Skeletal muscle satellite cell (primary cell): ENCODE results near the gene CXCL10.

Experiments used
- H3K27me3 ChIP-seq: 2 replicates; pipeline ENCODE4 v1.7.0; 2013; ENCODE audit warnings: low read length; ENCODE audit not compliant: control insufficient read depth, insufficient read depth
- H3K36me3 ChIP-seq: 2 replicates; pipeline ENCODE4 v1.7.0; 2013; ENCODE audit warnings: mild to moderate bottlenecking, control low read depth, low read length; ENCODE audit not compliant: insufficient read depth
- H3K4me1 ChIP-seq: 2 replicates; pipeline ENCODE4 v1.7.0; 2013; ENCODE audit warnings: low read length; ENCODE audit not compliant: control insufficient read depth, insufficient read depth
- H3K4me2 ChIP-seq: 2 replicates; pipeline ENCODE4 v1.7.0; 2013; ENCODE audit warnings: mild to moderate bottlenecking, low read length
- H3K4me3 ChIP-seq: 2 replicates; pipeline ENCODE4 v1.7.0; 2013; ENCODE audit warnings: low read length
- H3K9ac ChIP-seq: 2 replicates; pipeline ENCODE4 v1.7.0; 2013; ENCODE audit warnings: mild to moderate bottlenecking, low read depth, low read length, moderate library complexity
- H3K9me3 ChIP-seq: replicated peaks from 2 replicates; pipeline ENCODE4 v1.7.0; 2013; ENCODE audit warnings: mild to moderate bottlenecking, control low read depth, low read length

Gene CXCL10

GRCh38 chr4:75980576-75980975 lies 42.7 kb downstream of the CXCL10 start:
- no peak overlapping the region for H3K4me3 ChIP-seq
- peaks cover 48% of the 10 kb centered on the region for H3K36me3 ChIP-seq
- H3K27me3 ChIP-seq = no peaks in the 10 kb centered on the region
- H3K9ac ChIP-seq = no peak overlapping the region
- H3K4me2 ChIP-seq = no peak overlapping the region
- H3K4me1 ChIP-seq = peaks cover 9% of the 10 kb centered on the region
- H3K9me3 ChIP-seq = no peaks in the 10 kb centered on the region

GRCh38 chr4:75976177-75976576 lies 47.1 kb downstream of the CXCL10 start:
- Histone ChIP-seq H3K4me1 (no peaks in the 10 kb centered on the region), H3K9ac (no peak overlapping the region), H3K4me3 (no peak overlapping the region), H3K9me3 (no peaks in the 10 kb centered on the region), H3K36me3 (peaks cover 71% of the 10 kb centered on the region), H3K4me2 (no peak overlapping the region), H3K27me3 (no peaks in the 10 kb centered on the region)

DNA sequence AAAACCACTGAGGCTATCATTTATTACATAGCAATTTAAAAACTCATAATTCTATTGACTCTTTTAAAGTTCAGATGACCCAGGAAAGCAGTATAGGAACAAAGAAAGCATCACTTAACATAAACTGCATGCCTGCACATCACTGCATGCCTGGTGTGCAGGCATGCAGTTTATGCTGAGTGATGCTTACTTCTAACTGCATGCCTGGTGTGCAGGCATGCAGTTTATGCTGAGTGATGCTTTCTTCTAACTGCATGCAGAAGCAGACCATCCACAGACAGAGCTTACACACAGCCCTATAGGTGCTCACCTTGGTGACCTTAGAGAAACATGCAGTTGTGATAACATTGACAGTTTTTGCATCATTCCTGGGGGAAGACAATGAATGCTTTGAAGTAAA lies 49.5 kb downstream of the CXCL10 start:
- Histone ChIP-seq H3K36me3 (peaks cover 79% of the 10 kb centered on the region), H3K4me3 (no peak overlapping the region)

More for the DNA sequence above, 49.5 kb downstream of the CXCL10 start:
- Histone ChIP-seq H3K9ac (no peak overlapping the region), H3K27me3 (no peaks in the 10 kb centered on the region), H3K9me3 (no peaks in the 10 kb centered on the region), H3K4me1 (no peaks in the 10 kb centered on the region), H3K4me2 (no peak overlapping the region)
